MM.1S (cell line): Measurements from ENCODE around the gene FBXO40.

Source experiments
- DNase-seq: peaks from one replicate; pipeline ENCODE4 v3.0.0-alpha.2; 2015
- H2AFZ ChIP-seq: fragments of 300-600 bp; sonication (generic); 2 replicates; pipeline ENCODE4 v1.6.0; 2016; ENCODE audit warnings: antibody characterized with exemption, low read length
- H3F3A ChIP-seq: fragments of 300-600 bp; sonication (generic); 2 replicates; pipeline ENCODE4 v1.6.1; 2016; ENCODE audit warnings: mild to moderate bottlenecking, antibody characterized with exemption, low read length, moderate library complexity, mixed read lengths; ENCODE audit not compliant: insufficient read depth
- H3K27ac ChIP-seq: fragments of 300-600 bp; sonication (generic); 2 replicates; pipeline ENCODE4 v1.5.1; 2016; ENCODE audit warnings: mild to moderate bottlenecking, low read length
- H3K27me3 ChIP-seq: fragments of 300-600 bp; sonication (generic); replicated peaks from 2 replicates; pipeline ENCODE4 v1.6.0; 2016; ENCODE audit warnings: low read length; ENCODE audit not compliant: insufficient read depth
- H3K36me3 ChIP-seq: fragments of 300-600 bp; sonication (generic); replicated peaks from 2 replicates; pipeline ENCODE4 v1.6.1; 2016; ENCODE audit warnings: mild to moderate bottlenecking, low read length, mixed read lengths; ENCODE audit not compliant: insufficient read depth
- H3K4me1 ChIP-seq: fragments of 300-600 bp; sonication (generic); 2 replicates; pipeline ENCODE4 v1.6.1; 2016; ENCODE audit warnings: low read length, mixed read lengths
- H3K4me2 ChIP-seq: fragments of 300-600 bp; sonication (generic); 2 replicates; pipeline ENCODE4 v1.6.0; 2016; ENCODE audit warnings: low read depth, low read length
- H3K4me3 ChIP-seq: fragments of 300-600 bp; sonication (generic); 2 replicates; pipeline ENCODE4 v1.5.1; 2016; ENCODE audit warnings: low read length, mixed read lengths
- H3K79me2 ChIP-seq: fragments of 300-600 bp; sonication (generic); 2 replicates; pipeline ENCODE4 v1.6.1; 2016; ENCODE audit warnings: mixed run types, low read length, mixed read lengths
- H3K9ac ChIP-seq: fragments of 300-600 bp; sonication (generic); 2 replicates; pipeline ENCODE4 v1.6.1; 2016; ENCODE audit warnings: low read length, mixed read lengths
- H3K9me2 ChIP-seq: fragments of 300-600 bp; sonication (generic); replicated peaks from 2 replicates; pipeline ENCODE4 v1.6.1; 2016; ENCODE audit warnings: mild to moderate bottlenecking, low read length, mixed read lengths; ENCODE audit not compliant: insufficient read depth
- H3K9me3 ChIP-seq: fragments of 300-600 bp; sonication (generic); replicated peaks from 2 replicates; pipeline ENCODE4 v1.6.1; 2016; ENCODE audit warnings: mild to moderate bottlenecking, low read length, mixed read lengths; ENCODE audit not compliant: insufficient read depth
- H4K20me1 ChIP-seq: fragments of 300-600 bp; sonication (generic); 2 replicates; pipeline ENCODE4 v1.6.1; 2016; ENCODE audit warnings: mild to moderate bottlenecking, low read length, moderate library complexity, mixed read lengths; ENCODE audit not compliant: insufficient read depth
- EZH2 ChIP-seq: fragments of 300-600 bp; sonication (generic); optimal IDR thresholded peaks from 2 replicates; pipeline ENCODE3; 2017; ENCODE audit warnings: low read depth, mild to moderate bottlenecking, antibody characterized with exemption, low read length, mixed read lengths
- EZH2phosphoT487 ChIP-seq: fragments of 300-600 bp; sonication (generic); IDR thresholded peaks from 2 replicates; pipeline ENCODE4 v1.6.1; 2018; ENCODE audit warnings: antibody characterized with exemption, low read length
- TF ChIP-seq, protein P1 (sequence below): fragments of 300-600 bp; sonication (generic); IDR thresholded peaks from 2 replicates; pipeline ENCODE4 v1.5.1; 2016; ENCODE audit warnings: antibody characterized with exemption, low read length, mixed read lengths

FBXO40 gene, protein sequence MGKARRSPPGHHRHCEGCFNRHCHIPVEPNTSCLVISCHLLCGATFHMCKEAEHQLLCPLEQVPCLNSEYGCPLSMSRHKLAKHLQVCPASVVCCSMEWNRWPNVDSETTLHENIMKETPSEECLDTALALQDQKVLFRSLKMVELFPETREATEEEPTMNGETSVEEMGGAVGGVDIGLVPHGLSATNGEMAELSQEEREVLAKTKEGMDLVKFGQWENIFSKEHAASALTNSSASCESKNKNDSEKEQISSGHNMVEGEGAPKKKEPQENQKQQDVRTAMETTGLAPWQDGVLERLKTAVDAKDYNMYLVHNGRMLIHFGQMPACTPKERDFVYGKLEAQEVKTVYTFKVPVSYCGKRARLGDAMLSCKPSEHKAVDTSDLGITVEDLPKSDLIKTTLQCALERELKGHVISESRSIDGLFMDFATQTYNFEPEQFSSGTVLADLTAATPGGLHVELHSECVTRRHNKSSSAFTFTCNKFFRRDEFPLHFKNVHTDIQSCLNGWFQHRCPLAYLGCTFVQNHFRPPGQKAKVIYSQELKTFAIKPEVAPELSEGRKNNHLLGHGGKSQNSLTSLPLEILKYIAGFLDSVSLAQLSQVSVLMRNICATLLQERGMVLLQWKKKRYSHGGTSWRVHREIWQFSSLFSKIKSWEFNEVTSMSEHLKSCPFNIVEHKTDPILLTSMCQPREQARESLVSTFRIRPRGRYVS

DNA sequence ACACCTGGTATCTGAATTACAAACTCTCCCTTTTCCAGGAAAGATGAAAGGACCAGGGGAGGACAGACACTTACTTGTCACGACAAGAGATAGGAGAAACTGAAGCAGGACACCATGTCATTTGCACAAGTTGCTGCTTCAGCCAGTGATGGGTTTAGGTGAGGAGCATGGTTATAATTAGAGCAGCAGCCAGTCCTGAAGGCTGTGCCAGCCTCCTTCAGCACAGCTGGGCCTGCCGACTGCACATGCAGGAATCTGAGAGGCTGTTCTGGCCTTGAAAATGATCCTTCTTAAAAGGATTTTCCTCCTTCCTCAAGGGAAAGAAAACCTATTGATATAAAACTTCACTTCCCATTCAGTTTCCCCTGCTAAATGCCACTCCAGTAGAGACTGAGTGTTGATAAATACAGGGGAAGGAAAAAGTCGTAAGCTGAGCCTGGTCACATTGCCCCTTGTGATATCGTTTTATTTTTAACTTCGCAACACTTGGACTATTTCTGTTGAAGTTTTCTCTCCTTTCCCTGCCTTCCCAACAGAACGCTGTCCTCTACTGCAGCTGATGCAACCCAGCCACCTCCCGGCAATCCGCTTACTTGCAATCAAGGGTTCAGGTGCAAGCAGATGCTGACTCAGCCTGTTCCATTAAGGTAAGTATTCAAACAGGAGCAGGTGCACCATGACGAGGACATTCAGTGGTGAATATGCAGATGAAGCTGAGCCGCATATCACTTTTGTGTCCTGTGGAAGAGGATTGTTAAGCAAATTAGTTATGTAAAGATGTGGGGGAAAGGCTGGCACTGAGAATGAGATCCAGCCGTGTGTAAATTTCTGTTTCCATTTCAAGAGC, at the start of gene FBXO40:
Gene FBXO40 (plus strand): TSS at position 524 of the 847 bp plus-strand sequence. CDS start 27,197 bp downstream, outside the sequence.
- peaks cover 10% of the 10 kb centered on the region; the same call in 1 of the 2 replicates for H3K79me2 ChIP-seq
- H3K4me1 ChIP-seq: peaks cover 20% of the 10 kb centered on the region
- peak within 1 kb of the TSS; percentile 89 for H3K9ac ChIP-seq
- H3K9me3 ChIP-seq: no peaks in the 10 kb centered on the region
- no peaks in the 10 kb centered on the region for H4K20me1 ChIP-seq
- TF ChIP-seq, protein P1, sequence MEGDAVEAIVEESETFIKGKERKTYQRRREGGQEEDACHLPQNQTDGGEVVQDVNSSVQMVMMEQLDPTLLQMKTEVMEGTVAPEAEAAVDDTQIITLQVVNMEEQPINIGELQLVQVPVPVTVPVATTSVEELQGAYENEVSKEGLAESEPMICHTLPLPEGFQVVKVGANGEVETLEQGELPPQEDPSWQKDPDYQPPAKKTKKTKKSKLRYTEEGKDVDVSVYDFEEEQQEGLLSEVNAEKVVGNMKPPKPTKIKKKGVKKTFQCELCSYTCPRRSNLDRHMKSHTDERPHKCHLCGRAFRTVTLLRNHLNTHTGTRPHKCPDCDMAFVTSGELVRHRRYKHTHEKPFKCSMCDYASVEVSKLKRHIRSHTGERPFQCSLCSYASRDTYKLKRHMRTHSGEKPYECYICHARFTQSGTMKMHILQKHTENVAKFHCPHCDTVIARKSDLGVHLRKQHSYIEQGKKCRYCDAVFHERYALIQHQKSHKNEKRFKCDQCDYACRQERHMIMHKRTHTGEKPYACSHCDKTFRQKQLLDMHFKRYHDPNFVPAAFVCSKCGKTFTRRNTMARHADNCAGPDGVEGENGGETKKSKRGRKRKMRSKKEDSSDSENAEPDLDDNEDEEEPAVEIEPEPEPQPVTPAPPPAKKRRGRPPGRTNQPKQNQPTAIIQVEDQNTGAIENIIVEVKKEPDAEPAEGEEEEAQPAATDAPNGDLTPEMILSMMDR: peak; percentile 27
- no peak for TF ChIP-seq EZH2phosphoT487
- H2AFZ ChIP-seq: peak within 1 kb of the TSS; percentile 20; the same call in 1 of the 2 replicates
- peak within 1 kb of the TSS; percentile 61 for H3K4me3 ChIP-seq
- peaks cover 33% of the 10 kb centered on the region for H3F3A ChIP-seq
- no peaks in the 10 kb centered on the region for H3K9me2 ChIP-seq
- no peaks in the 10 kb centered on the region for H3K27me3 ChIP-seq
- peak; percentile 98 for DNase-seq
- peak within 1 kb of the TSS; percentile 97 for H3K27ac ChIP-seq
- no peaks in the 10 kb centered on the region for H3K36me3 ChIP-seq
- peak within 1 kb of the TSS; percentile 85 for H3K4me2 ChIP-seq

DNA sequence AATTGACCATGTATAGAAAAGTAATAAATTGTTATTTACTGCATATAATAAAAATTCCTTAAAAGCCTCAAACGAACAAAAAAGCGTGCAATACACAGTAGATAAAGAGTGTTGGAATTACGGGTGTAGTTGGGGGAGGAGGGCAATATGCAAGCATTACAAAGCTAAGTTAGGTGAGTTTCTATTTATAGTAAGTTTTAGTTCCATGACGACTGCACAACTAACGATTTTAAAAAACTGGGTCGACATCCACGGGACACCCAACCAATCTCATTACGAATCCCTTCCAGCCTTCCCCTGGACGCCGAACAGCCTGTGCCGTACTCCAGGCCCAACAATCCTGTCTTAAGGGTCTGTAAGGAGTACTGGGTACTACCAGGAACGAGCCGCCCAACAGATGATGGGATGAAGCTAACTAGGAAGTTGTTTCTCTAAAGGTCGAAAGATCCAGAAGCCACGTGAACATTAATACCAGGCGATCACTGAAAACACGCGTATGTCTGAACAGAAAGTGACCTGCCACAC, 48.1 kb upstream of the FBXO40 start:
- Histone ChIP-seq H3K4me3 (peak overlapping the region; percentile 94), H3K9me2 (no peaks in the 10 kb centered on the region), H4K20me1 (no peaks in the 10 kb centered on the region), H3K27ac (peak overlapping the region; percentile 72), H3K79me2 (peaks cover 57% of the 10 kb centered on the region), H3K4me1 (peaks cover 20% of the 10 kb centered on the region), H3F3A (peaks cover 32% of the 10 kb centered on the region), H3K27me3 (no peaks in the 10 kb centered on the region), H3K36me3 (peaks cover 5% of the 10 kb centered on the region; the same call in 1 of the 2 replicates), H3K9ac (peak overlapping the region; percentile 84), H3K4me2 (peak overlapping the region; percentile 92), H2AFZ (peak overlapping the region; percentile 63), H3K9me3 (no peaks in the 10 kb centered on the region)
- TF ChIP-seq EZH2phosphoT487 (no peak), EZH2 (no peak)
- TF ChIP-seq, protein P1: no peak
- DNase-seq: peak; percentile 18
